ENCODE results near the gene TBC1D19. TPM values are rescaled to one million over a fixed set of nuclear protein-coding genes. Genes with fewer than 3 reads are reported as not detected.

The TBC1D19 gene
- total and polyA plus RNA-seq, 9 of the 15 experiments (the other 6 are each of a cell fraction or from before 2014, with no cell fraction given): 0.73 to 5.6 (median 3.7) TPM

- TF ChIP-seq, protein P1, sequence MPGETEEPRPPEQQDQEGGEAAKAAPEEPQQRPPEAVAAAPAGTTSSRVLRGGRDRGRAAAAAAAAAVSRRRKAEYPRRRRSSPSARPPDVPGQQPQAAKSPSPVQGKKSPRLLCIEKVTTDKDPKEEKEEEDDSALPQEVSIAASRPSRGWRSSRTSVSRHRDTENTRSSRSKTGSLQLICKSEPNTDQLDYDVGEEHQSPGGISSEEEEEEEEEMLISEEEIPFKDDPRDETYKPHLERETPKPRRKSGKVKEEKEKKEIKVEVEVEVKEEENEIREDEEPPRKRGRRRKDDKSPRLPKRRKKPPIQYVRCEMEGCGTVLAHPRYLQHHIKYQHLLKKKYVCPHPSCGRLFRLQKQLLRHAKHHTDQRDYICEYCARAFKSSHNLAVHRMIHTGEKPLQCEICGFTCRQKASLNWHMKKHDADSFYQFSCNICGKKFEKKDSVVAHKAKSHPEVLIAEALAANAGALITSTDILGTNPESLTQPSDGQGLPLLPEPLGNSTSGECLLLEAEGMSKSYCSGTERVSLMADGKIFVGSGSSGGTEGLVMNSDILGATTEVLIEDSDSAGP (CRISPR knock-in tag; IDR thresholded peaks at IDR 0.05): no peak
- TF ChIP-seq ZFP36 (IDR thresholded peaks at IDR 0.05; ENCODE audit: low read depth, low read length, partially characterized antibody): no peak
- no peak for TF ChIP-seq U2AF1 (optimal IDR thresholded peaks at IDR 0.05; ENCODE audit: low read depth, low read length)
- TF ChIP-seq, protein P2, sequence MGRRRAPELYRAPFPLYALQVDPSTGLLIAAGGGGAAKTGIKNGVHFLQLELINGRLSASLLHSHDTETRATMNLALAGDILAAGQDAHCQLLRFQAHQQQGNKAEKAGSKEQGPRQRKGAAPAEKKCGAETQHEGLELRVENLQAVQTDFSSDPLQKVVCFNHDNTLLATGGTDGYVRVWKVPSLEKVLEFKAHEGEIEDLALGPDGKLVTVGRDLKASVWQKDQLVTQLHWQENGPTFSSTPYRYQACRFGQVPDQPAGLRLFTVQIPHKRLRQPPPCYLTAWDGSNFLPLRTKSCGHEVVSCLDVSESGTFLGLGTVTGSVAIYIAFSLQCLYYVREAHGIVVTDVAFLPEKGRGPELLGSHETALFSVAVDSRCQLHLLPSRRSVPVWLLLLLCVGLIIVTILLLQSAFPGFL (CRISPR knock-in tag; IDR thresholded peaks at IDR 0.05): no peak
- TF ChIP-seq ZNF324 (CRISPR knock-in tag; IDR thresholded peaks at IDR 0.05): no peak
- peak; percentile 90 for TF ChIP-seq ATF3 (IDR thresholded peaks at IDR 0.05)
- TF ChIP-seq ATF3 (CRISPR knock-in tag; conservative IDR thresholded peaks at IDR 0.05): no peak
- TF ChIP-seq SREBF2 (CRISPR knock-in tag; IDR thresholded peaks at IDR 0.05): no peak
- no peak for TF ChIP-seq NR2C1 (IDR thresholded peaks at IDR 0.05)
- TF ChIP-seq NR2C1 (tag; IDR thresholded peaks at IDR 0.05): peak; percentile 28; the same call in 1 of the 2 replicates
- TF ChIP-seq MYC (IDR thresholded peaks at IDR 0.05; ENCODE audit: low read depth, low read length): peak; percentile 62
- TF ChIP-seq MYC (CRISPR knock-in tag; IDR thresholded peaks at IDR 0.05; ENCODE audit: borderline replicate concordance, low read depth): no peak
- TF ChIP-seq ZBTB8A (IDR thresholded peaks at IDR 0.05; ENCODE audit: partially characterized antibody): no peak
- no peak for TF ChIP-seq PHF21A (IDR thresholded peaks at IDR 0.05; ENCODE audit: borderline replicate concordance, low read depth)
- no peak for TF ChIP-seq STAT5B (CRISPR knock-in tag; IDR thresholded peaks at IDR 0.05)
- TF ChIP-seq HNRNPK (IDR thresholded peaks at IDR 0.05; ENCODE audit: low read depth, low read length, poor library complexity, severe bottlenecking): no peak
- TF ChIP-seq EGR1 (conservative IDR thresholded peaks at IDR 0.05): no peak
- TF ChIP-seq PHTF2 (CRISPR knock-in tag; IDR thresholded peaks at IDR 0.05): no peak
- peak; percentile 15; the same call in 1 of the 2 replicates for TF ChIP-seq DMBX1 (CRISPR knock-in tag; IDR thresholded peaks at IDR 0.05; ENCODE audit: borderline replicate concordance)
- TF ChIP-seq PTRF (tag; IDR thresholded peaks at IDR 0.05): no peak
- TF ChIP-seq THRAP3 (IDR thresholded peaks at IDR 0.05; ENCODE audit: borderline replicate concordance): no peak
- peak; percentile 94 for TF ChIP-seq CBFA2T3 (IDR thresholded peaks at IDR 0.05)
- peak; percentile 96 for TF ChIP-seq SMARCE1 (IDR thresholded peaks at IDR 0.05)
- no peak for TF ChIP-seq ASH1L (IDR thresholded peaks at IDR 0.05; ENCODE audit: borderline replicate concordance, low read depth, partially characterized antibody)
- TF ChIP-seq HES1 (IDR thresholded peaks at IDR 0.05; ENCODE audit: low read depth): no peak
- TF ChIP-seq ZSCAN29 (IDR thresholded peaks at IDR 0.05): no peak
- no peak for TF ChIP-seq PTTG1 (tag; IDR thresholded peaks at IDR 0.05; ENCODE audit: low read depth)
- TF ChIP-seq MTF1 (CRISPR knock-in tag; IDR thresholded peaks at IDR 0.05; ENCODE audit: borderline replicate concordance): no peak
These were observed 198.4 kb downstream of the TBC1D19 start (continued) for GRCh38 chr4:26782168-26782829.
